ENCODE results near the gene NF2.
A peak's percentile ranks its signal among the peaks of the same experiment; 100 is the strongest.

Gene NF2

DNA sequence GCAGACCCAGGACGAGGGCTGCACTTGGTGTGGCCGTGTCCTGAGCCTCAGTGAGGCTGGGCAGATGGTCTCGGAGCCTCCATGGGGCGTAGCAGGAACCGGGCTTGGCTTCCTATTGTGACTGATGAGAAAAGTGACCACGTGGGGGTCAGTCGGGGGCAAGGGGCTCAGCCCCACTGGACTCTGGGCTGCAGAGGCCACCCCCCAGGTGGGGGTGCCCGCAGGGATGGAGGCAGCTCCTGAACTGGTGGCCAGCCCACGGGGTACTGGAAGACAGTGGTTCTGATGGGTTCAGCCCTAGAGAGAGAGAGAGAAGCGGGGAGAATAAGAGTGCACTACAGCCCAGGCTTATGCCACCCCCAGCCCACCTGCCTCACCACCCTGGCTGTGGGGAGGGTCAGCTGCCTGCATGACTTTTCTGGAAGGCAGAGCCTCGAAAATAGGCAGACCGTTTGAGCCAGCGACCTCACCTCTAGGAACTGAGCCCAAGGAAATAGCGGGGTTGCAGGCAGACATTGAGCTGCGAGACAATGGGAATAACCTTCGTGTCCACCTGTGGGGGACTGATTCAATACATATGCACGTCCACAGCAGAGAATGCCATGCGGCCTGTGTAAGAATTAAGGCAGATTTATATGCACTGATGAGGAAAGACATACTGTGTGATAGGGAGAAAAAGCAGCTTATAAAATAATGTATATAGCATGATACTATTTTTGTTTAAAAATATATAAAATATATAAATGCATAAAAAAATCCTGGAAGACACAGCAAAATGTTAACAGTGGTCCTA is 127.8 kb downstream of the NF2 start:
- Histone ChIP-seq H3K18ac (ENCODE audit: low read length) (no peak overlapping the region), H4K5ac (ENCODE audit: low read length) (no peak overlapping the region), H3K4ac (ENCODE audit: low read depth, low read length) (no peak overlapping the region), H3K4me1 (ENCODE audit: control insufficient read depth, low read depth, low read length) (no peaks in the 10 kb centered on the region), H3K4me3 (ENCODE audit: low read length) (no peak overlapping the region), H3K9ac (ENCODE audit: low read length) (no peak overlapping the region), H3K23ac (ENCODE audit: low read length) (no peak overlapping the region), H3K27ac (ENCODE audit: low read depth, low read length) (no peak overlapping the region), H3K36me3 (ENCODE audit: control insufficient read depth, insufficient read depth, low read length) (no peaks in the 10 kb centered on the region), H3K56ac (ENCODE audit: low read length) (no peak overlapping the region), H3K4me2 (ENCODE audit: low read length) (no peak overlapping the region), H4K8ac (ENCODE audit: low read depth, low read length) (no peak overlapping the region), H3K27me3 (ENCODE audit: insufficient read depth, low read length, poor library complexity) (no peaks in the 10 kb centered on the region), H3K79me2 (ENCODE audit: control insufficient read depth, insufficient read depth, low read length) (no peaks in the 10 kb centered on the region), H2AK5ac (ENCODE audit: low read length) (no peak overlapping the region), H2BK120ac (ENCODE audit: low read depth, low read length) (no peak overlapping the region), H2BK5ac (ENCODE audit: low read length) (no peak overlapping the region), H3K79me1 (ENCODE audit: low read length) (no peaks in the 10 kb centered on the region), H2BK15ac (replicated peaks; ENCODE audit: low read depth) (no peak overlapping the region)
- WGBS (ENCODE audit: extremely low coverage, insufficient coverage, low lambda C conversion rate), result no CpG with 5 or more reads among the region's 18 CpGs
- DNase-seq, result no peak

DNA sequence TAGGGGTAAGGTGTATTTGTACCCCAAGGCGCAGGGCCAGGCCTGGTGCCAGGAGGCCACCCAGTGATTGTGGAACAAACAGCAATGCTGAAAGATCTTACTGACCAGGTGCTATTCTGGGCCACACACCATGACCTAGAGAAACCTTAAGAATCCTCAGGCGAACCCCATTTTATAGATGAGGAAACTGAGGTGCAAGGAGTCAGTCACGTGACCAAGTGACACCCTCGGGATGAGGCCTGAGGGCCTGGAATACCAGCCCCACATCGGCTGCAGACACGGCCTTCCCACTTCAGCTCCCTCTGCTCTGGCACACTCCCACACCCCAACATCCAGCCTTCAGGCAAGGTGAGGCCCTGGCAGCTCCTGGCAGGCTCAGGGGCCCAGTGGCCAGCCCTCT is 129.4 kb downstream of the NF2 start:
- H3K79me1 ChIP-seq (ENCODE audit: low read length), result no peaks in the 10 kb centered on the region
- H2BK5ac ChIP-seq (ENCODE audit: low read length), result no peak overlapping the region
- no peak overlapping the region for H3K9ac ChIP-seq (ENCODE audit: low read length)
- H3K4ac ChIP-seq (ENCODE audit: low read depth, low read length), result no peak overlapping the region
- H3K79me2 ChIP-seq (ENCODE audit: control insufficient read depth, insufficient read depth, low read length), result no peaks in the 10 kb centered on the region
- no peak overlapping the region for H3K18ac ChIP-seq (ENCODE audit: low read length)
- DNase-seq, result no peak
- no peak overlapping the region for H3K4me3 ChIP-seq (ENCODE audit: low read length)
- H3K27ac ChIP-seq (ENCODE audit: low read depth, low read length), result no peak overlapping the region
- H3K56ac ChIP-seq (ENCODE audit: low read length), result no peak overlapping the region
- H2AK5ac ChIP-seq (ENCODE audit: low read length), result no peak overlapping the region
- WGBS (ENCODE audit: extremely low coverage, insufficient coverage, low lambda C conversion rate), result no CpG with 5 or more reads among the region's 6 CpGs
- H3K36me3 ChIP-seq (ENCODE audit: control insufficient read depth, insufficient read depth, low read length), result no peaks in the 10 kb centered on the region
- no peak overlapping the region for H3K23ac ChIP-seq (ENCODE audit: low read length)
- no peak overlapping the region for H3K4me2 ChIP-seq (ENCODE audit: low read length)
- H4K8ac ChIP-seq (ENCODE audit: low read depth, low read length), result no peak overlapping the region
- no peaks in the 10 kb centered on the region for H3K27me3 ChIP-seq (ENCODE audit: insufficient read depth, low read length, poor library complexity)
- H4K5ac ChIP-seq (ENCODE audit: low read length), result no peak overlapping the region
- H2BK120ac ChIP-seq (ENCODE audit: low read depth, low read length), result no peak overlapping the region
- H2BK15ac ChIP-seq (replicated peaks; ENCODE audit: low read depth), result no peak overlapping the region
- no peaks in the 10 kb centered on the region for H3K4me1 ChIP-seq (ENCODE audit: control insufficient read depth, low read depth, low read length)

DNA sequence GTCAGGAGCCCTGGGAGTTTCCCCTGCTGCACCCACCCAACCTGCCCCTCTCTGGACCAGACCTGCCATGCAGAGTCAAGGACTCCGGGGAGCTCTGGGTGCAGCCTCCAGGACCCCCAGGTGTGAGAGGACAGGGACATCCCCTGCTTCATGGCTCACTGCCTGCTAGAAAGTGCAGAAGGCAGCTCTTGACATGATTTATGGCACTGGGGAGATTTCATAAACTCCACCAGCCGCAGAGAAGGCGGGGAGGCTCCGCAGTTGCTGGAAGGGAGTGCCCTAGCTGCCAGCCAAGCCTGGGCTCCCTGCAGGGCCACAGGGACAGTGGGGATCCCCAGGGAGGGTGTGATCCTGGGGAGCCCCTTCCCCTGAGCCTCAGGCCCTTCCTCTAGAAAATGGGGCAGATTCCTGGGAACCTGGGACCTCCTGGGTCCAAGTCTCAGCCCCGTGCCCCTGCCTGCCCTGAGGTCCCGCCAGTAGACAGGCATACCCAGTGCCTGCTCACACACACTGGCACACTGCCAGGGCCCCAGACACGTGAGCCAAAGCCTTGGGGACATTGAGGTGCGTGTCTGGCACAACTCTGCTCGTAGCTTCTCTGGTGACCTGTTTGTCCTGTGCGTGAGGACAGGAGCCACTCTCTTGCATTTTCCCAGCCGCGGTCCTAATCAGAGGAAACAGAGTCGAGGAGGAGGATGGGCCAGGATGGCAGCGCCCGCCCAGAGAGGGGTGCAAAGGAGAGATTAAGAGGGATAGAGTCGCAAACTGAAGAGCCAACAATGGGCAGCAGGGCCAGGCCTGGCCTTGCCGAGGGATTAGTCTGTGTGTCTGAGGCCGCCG is 130.1 kb downstream of the NF2 start:
- Histone ChIP-seq H3K4ac (ENCODE audit: low read depth, low read length) (no peak overlapping the region), H3K36me3 (ENCODE audit: control insufficient read depth, insufficient read depth, low read length) (no peaks in the 10 kb centered on the region), H2BK15ac (replicated peaks; ENCODE audit: low read depth) (no peak overlapping the region), H3K4me1 (ENCODE audit: control insufficient read depth, low read depth, low read length) (no peaks in the 10 kb centered on the region), H2BK5ac (ENCODE audit: low read length) (no peak overlapping the region), H3K4me3 (ENCODE audit: low read length) (no peak overlapping the region), H4K8ac (ENCODE audit: low read depth, low read length) (no peak overlapping the region), H3K18ac (ENCODE audit: low read length) (no peak overlapping the region), H3K56ac (ENCODE audit: low read length) (no peak overlapping the region), H3K9ac (ENCODE audit: low read length) (no peak overlapping the region), H3K27ac (ENCODE audit: low read depth, low read length) (no peak overlapping the region), H3K27me3 (ENCODE audit: insufficient read depth, low read length, poor library complexity) (no peaks in the 10 kb centered on the region), H4K5ac (ENCODE audit: low read length) (no peak overlapping the region), H3K4me2 (ENCODE audit: low read length) (no peak overlapping the region), H2AK5ac (ENCODE audit: low read length) (no peak overlapping the region), H2BK120ac (ENCODE audit: low read depth, low read length) (no peak overlapping the region), H3K23ac (ENCODE audit: low read length) (no peak overlapping the region), H3K79me1 (ENCODE audit: low read length) (no peaks in the 10 kb centered on the region), H3K79me2 (ENCODE audit: control insufficient read depth, insufficient read depth, low read length) (no peaks in the 10 kb centered on the region)
- no peak for DNase-seq
- WGBS (ENCODE audit: extremely low coverage, insufficient coverage, low lambda C conversion rate), result no CpG with 5 or more reads among the region's 19 CpGs

DNA sequence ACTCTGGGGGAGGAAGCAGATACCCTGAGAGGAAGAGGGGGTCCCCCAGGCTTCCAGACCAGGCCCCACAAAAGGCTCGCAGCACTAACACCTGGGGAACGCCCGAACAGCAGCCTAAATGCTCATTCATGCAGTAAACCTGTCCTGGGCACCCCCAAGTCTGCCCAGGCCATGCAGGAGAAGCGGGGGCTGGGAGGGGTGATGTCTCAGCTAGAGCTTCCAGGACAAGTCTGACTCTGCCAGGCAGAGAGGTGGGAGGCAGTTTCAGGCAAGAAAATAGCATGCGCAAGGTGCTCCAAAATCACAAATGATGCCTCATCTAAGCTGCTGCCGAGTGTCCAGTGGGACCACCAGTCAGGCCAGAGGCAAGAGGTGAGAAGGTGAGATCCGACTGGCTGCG is 131.0 kb downstream of the NF2 start:
- H3K79me2 ChIP-seq (ENCODE audit: control insufficient read depth, insufficient read depth, low read length), result no peaks in the 10 kb centered on the region
- H2BK5ac ChIP-seq (ENCODE audit: low read length), result no peak overlapping the region
- no peak for DNase-seq
- no peaks in the 10 kb centered on the region for H3K79me1 ChIP-seq (ENCODE audit: low read length)
- no peak overlapping the region for H3K18ac ChIP-seq (ENCODE audit: low read length)
- no peak overlapping the region for H3K4me2 ChIP-seq (ENCODE audit: low read length)
- no peak overlapping the region for H3K23ac ChIP-seq (ENCODE audit: low read length)
- H2AK5ac ChIP-seq (ENCODE audit: low read length), result no peak overlapping the region
- no peaks in the 10 kb centered on the region for H3K4me1 ChIP-seq (ENCODE audit: control insufficient read depth, low read depth, low read length)
- H3K4ac ChIP-seq (ENCODE audit: low read depth, low read length), result no peak overlapping the region
- no CpG with 5 or more reads among the region's 8 CpGs for WGBS (ENCODE audit: extremely low coverage, insufficient coverage, low lambda C conversion rate)
- no peak overlapping the region for H4K5ac ChIP-seq (ENCODE audit: low read length)
- H2BK120ac ChIP-seq (ENCODE audit: low read depth, low read length), result no peak overlapping the region
- no peak overlapping the region for H4K8ac ChIP-seq (ENCODE audit: low read depth, low read length)
- no peak overlapping the region for H3K9ac ChIP-seq (ENCODE audit: low read length)
- H3K56ac ChIP-seq (ENCODE audit: low read length), result no peak overlapping the region
- H3K4me3 ChIP-seq (ENCODE audit: low read length), result no peak overlapping the region
- H3K27ac ChIP-seq (ENCODE audit: low read depth, low read length), result no peak overlapping the region
- H3K36me3 ChIP-seq (ENCODE audit: control insufficient read depth, insufficient read depth, low read length), result no peaks in the 10 kb centered on the region
- no peaks in the 10 kb centered on the region for H3K27me3 ChIP-seq (ENCODE audit: insufficient read depth, low read length, poor library complexity)
- H2BK15ac ChIP-seq (replicated peaks; ENCODE audit: low read depth), result no peak overlapping the region

DNA sequence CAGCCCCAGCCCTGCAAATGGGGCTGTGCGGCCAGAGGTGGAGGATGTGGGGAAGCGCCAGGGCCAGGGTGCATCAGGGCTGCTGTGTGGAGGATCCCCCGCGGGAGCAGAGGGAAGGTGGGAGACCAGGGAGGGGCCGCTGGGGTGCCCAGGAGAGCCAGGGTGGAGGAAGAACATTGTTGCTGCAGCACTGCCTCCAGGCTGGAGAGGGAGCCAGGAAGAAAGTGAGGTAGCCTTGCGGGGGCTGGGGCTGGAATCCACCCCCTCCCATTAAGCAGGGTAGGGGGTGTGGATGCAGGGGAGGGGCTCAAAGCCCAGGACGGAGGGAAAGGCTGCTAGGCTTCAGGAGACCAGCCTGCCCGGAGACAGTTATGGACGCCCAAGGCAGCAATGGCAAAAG is 131.4 kb downstream of the NF2 start:
- Histone ChIP-seq H3K23ac (ENCODE audit: low read length) (no peak overlapping the region), H4K5ac (ENCODE audit: low read length) (no peak overlapping the region), H2BK120ac (ENCODE audit: low read depth, low read length) (no peak overlapping the region), H3K79me2 (ENCODE audit: control insufficient read depth, insufficient read depth, low read length) (no peaks in the 10 kb centered on the region), H3K9ac (ENCODE audit: low read length) (no peak overlapping the region), H3K4me2 (ENCODE audit: low read length) (no peak overlapping the region), H2AK5ac (ENCODE audit: low read length) (no peak overlapping the region), H3K18ac (ENCODE audit: low read length) (no peak overlapping the region), H3K4ac (ENCODE audit: low read depth, low read length) (no peak overlapping the region), H2BK15ac (replicated peaks; ENCODE audit: low read depth) (no peak overlapping the region), H3K79me1 (ENCODE audit: low read length) (no peaks in the 10 kb centered on the region), H2BK5ac (ENCODE audit: low read length) (no peak overlapping the region), H3K4me3 (ENCODE audit: low read length) (no peak overlapping the region), H4K8ac (ENCODE audit: low read depth, low read length) (no peak overlapping the region), H3K56ac (ENCODE audit: low read length) (peak overlapping the region; percentile 25), H3K36me3 (ENCODE audit: control insufficient read depth, insufficient read depth, low read length) (no peaks in the 10 kb centered on the region), H3K27me3 (ENCODE audit: insufficient read depth, low read length, poor library complexity) (no peaks in the 10 kb centered on the region), H3K4me1 (ENCODE audit: control insufficient read depth, low read depth, low read length) (no peaks in the 10 kb centered on the region), H3K27ac (ENCODE audit: low read depth, low read length) (no peak overlapping the region)
- peak; percentile 37 for DNase-seq
- no CpG with 5 or more reads among the region's 9 CpGs for WGBS (ENCODE audit: extremely low coverage, insufficient coverage, low lambda C conversion rate)
